HG02759 (cell line): Measurements from ENCODE around the gene PREX1.

Source experiments
- ATAC-seq: cut with Tn5 transposase; IDR thresholded peaks from one replicate; pipeline ENCODE4 v1.9.1; 2021; ENCODE audit warnings: mild to moderate bottlenecking, moderate library complexity; ENCODE audit not compliant: unreplicated experiment

Gene PREX1

DNA sequence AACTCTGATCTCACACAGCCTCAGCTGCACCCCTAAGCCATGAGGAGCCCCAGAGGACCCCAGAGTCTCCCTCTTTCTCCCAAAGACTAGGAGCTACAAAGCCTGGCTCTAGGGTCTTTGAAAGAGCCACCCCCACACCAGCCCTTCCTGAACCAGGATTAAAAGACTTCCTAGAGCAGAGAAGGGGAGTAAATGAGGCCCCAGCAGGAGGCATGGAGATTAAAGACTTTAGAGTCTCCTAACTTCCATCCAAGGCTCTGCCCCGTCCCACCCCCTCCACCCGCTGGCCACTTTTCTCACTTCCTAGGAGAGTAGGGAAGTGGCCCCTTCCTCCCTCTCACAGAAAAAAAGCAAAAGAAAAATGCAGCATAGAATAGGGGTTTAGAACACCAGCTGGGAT is 1.7 kb downstream of the PREX1 start:
- ATAC-seq, result no peak

GRCh38 chr20:48825566-48825920 is 2.3 kb downstream of the PREX1 start:
- no peak for ATAC-seq

- ATAC-seq, result no peak
Measured at GRCh38 chr20:48824830-48825565, 2.8 kb downstream of the PREX1 start.

DNA sequence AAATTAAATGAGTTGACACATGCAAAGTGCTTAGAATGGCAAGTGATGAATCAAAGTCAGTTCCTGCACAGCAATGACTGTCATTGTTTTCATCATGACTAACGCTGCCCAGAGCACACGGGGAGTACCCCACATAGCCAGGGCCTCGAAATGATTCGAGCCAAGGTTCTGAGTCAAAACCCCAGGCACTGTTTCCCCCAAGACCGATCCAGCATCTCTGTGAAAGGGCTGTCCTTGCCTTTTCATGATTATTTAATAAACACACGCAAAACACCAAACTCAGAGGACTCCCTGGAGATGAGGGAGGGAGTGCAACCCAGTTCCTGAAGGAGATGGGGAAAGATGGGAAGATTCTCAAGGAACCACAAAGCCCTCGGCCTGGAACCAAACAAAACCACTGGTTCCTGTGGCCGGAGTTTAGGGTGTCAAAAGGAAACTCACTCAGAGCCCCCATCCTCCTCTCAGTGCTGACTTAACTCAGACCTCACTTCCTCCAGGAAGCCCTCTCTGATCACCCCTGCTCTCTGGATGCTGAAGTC is 3.8 kb downstream of the PREX1 start:
- ATAC-seq, result no peak

DNA sequence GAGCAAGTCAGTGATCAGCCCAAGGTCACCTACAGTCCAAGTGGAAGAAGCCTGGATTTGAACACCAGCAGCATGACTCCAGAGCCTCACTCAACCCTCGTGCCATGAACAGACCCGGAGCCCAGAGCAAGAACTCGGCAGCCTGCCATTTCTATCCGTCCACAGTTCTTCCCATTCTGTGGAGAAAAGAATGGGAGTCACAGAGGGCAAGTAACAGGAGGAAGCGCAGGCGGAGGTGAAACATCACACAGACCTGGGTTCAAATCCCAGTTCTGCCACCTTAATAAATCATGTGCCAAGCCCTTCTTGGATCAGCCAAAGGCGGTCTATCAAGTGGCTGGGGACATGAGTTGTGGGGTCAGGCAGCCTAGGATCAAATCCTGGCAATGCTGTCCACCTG is 4.3 kb downstream of the PREX1 start:
- no peak for ATAC-seq

DNA sequence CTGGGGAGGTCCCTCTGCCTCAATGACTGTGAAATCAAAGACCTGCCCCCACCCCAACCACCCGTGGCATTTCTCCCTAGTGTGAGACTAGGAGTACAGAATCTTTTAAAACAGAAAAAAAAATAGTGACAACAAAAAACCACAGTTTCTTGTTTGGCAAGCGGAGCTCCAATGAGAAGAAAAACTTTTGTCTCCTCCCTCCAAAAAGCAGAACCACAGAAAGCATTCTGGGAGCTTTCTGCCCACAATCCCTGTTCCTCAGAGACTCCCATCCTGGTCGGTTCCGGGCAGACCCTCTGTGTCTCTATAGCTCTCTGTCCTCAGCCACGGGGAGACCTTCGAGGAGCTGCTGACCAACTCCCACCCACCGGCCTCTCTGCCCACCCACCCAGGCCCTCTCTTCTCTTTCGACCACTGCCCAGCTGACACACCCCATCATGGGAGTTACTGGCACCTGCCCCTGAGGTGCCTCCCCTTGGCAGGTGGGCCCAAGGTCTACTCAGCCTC is 4.9 kb downstream of the PREX1 start:
- ATAC-seq, result no peak

DNA sequence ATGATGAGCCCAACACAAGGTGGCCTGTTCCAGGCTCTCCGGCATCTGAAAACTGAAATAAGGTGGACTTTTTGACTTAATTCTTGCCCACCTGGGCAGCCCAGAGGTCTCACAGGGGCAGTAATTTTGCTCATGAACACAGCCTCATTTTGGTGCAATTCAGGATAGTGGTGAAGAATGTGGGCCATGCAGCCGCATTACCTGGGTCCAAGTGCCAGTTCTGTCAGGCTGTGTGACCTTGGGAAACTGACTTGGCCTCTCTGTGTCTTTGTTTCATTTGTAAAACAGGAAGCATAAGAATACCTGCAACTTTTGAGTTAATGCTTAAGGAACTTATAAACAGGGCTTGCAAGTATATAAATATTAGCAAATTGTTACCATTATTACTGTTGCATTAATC is 5.6 kb downstream of the PREX1 start:
- no peak for ATAC-seq

GRCh38 chr20:48821261-48821920 is 6.4 kb downstream of the PREX1 start:
- ATAC-seq, result no peak

GRCh38 chr20:48820649-48820973 is 7.2 kb downstream of the PREX1 start:
- no peak for ATAC-seq

GRCh38 chr20:48819821-48820648 is 7.8 kb downstream of the PREX1 start:
- ATAC-seq, result no peak

- no peak for ATAC-seq
Measured at GRCh38 chr20:48819089-48819488, 8.7 kb downstream of the PREX1 start.

GRCh38 chr20:48818481-48818987 is 9.3 kb downstream of the PREX1 start:
- peak; percentile 48 for ATAC-seq

DNA sequence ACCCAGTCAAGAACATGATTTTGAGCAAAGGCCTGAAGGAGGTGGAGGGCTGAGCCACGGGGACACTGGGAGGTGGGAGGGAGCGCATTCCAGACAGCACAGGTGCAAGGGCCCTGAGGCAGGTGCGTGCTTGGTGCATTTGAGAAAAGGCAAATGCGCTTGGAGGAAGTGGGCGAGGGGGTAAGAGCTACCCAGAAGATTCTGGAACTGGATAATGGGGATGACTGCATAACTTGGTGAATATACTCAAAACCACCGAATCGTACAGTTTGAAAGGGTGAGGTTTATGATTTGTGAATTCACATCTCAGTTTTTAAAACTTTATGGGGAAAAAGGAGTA is 9.8 kb downstream of the PREX1 start:
- ATAC-seq, result no peak

DNA sequence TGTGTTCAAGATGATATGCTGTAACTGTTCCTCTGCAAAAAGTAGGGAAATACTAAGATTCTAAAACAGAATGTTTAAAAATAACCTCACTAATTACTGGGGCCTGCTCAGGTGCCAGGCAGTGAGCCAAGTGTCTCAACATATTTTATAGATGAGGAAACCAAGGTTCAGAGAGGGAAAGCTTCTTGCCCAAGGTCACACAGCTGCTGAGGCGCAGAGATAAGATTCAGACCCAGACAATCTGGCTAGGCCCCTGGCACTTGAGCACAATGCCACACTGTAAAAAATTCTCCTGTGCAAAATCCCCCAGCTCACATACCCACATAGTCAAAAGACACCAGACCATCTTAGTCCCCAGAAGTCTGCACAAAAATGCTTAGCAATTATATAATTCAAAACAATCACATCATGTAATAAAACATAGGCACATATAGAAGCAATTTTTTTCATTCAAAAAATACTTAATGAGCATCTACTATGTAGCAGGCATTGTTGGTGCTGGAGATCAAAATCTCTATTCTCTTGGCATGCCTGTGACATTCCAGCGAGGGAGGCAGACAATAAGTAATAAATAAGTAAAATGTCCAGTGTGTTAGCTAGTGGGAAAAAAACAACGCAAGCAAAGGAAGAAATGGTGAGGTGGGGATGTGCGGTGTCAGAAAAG is 10.3 kb downstream of the PREX1 start:
- ATAC-seq, result no peak

DNA sequence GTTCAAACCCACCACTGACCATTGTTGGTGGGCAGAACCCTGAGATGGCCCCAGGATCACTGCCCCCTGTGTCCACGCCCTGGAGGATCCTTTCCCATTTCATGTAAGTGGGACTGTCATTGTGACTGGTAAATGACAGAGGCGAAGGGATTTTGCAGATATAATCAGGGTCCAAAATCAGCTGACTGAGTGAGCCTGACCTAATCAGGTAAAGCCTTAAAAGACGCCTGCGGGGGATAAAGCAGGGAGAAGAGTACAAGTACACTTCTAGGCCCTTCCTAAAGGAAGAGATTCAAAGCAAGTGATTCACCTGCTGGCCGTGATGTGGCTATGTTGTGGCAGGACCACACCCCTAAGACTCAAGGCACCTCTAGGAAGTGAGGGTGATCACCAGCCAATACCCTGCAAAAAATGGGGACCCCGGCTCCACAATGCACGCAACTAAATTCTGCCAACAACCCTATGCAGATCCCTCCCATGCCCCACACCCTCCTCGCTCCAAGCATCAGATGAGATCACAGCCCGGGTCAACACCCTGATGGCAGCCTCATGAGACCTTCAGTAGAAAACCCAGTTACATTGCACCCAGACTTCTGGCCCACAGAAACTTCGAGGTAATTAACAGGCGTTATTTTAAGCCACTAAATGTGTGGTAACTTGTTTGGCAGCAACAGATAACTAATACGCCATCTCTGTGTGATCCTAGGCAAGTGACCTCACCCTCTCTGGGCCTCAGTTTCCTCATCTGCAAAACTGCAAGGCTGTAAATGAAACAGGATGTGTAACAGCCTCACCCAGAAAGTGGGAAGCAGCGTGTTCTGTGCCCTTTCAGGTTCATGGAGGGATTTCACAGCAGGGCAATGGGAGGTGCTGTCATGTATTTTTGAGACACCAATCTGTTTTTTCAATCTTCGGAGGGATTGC is 11.3 kb downstream of the PREX1 start:
- no peak for ATAC-seq

DNA sequence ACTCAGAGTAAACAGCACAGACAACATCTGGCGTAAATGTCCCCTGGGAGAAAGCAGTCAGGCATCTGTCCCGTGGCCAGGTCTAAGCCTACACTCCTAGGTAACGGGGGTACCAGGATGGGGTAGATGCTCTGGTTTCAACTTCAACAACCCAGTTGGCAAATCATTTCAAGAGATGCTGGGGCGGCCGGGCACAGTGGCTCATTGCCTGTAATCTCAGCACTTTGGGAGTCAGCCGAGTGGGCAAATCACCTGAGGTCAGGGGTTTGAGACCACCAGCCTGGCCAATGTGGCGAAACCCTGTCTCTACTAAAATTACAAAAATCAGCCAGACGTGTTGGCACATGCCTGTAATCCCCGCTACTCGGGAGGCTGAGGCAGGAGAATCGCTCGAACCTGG is 12.3 kb downstream of the PREX1 start:
- no peak for ATAC-seq

DNA sequence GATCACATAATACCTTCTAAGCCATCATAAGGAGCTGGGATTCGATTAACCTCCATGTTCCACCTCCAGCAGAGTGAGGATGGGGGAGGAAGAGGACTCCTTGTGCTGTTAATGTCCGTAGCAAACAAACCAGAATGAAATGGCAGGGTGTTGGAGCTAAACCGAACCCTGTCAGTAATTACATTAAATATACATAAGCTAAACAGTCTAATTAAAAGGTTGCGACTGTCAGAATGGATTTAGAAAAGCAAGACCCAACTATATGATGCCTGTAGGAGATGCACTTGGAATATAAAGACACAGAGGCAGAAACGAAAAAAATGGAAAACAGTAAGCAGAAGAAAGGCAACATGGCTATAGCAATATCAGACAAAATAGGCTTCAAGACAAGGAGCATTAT is 13.2 kb downstream of the PREX1 start:
- no peak for ATAC-seq

DNA sequence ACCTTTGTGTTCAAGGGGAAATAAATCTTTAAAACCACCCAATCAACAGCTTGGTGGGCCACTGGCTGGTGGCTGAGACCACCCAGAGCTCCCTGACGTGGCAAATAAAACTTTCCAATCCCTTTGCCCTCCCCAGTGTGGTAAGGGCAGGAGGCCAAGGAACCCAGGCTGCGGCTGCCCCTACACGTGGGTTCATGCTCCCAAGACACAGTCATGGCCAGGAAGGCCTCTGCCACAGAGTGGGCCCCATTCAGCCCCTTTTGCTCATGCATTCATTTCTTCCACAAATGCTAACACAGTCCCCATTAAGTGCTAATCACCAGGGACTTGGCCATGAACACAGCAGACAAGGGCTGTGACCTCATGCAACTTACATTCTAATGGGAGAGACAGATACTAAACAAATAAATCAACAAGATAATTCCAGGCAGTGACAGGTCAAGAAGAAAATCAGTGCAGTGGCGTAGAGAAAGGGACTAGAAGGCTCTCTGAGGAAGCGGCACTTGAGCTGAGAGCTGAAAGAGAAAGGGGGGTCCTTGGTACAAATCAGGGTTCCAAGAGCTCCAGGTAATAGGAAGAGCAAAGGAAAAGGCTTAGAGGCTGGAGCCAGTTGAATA is 13.8 kb downstream of the PREX1 start:
- no peak for ATAC-seq

- no peak for ATAC-seq
Measured at GRCh38 chr20:48813446-48813747, 14.4 kb downstream of the PREX1 start.
